BJ (cell line): ENCODE data around the gene SNX1. TPM values are rescaled to one million over a fixed set of nuclear protein-coding genes. Genes with fewer than 3 reads are reported as not detected.

ENCODE experiments used
- CTCF ChIA-PET: fragments of 350-600 bp; formaldehyde crosslinking; extraction: SDS; loops from one replicate; lab custom pipeline; 2021; ENCODE audit warnings: antibody characterized with exemption, inconsistent platforms; lab: Yijun Ruan, JAX
- POLR2A ChIA-PET: fragments of 300-600 bp; sonication (Branson Sonifier 250); formaldehyde crosslinking; extraction: SDS; loops from one replicate; lab custom pipeline; 2021; ENCODE audit warnings: antibody characterized with exemption; lab: Charles Lee
- DNase-seq: peaks from one replicate; pipeline ENCODE4 v3.0.0-alpha.2; 2011; ENCODE audit warnings: low read depth
- H3K27me3 ChIP-seq: 2 replicates; pipeline ENCODE4 v1.6.0; 2011; ENCODE audit warnings: low read length; ENCODE audit not compliant: control insufficient read depth, insufficient read depth
- H3K36me3 ChIP-seq: 2 replicates; pipeline ENCODE4 v1.5.1; 2011; ENCODE audit warnings: low read length; ENCODE audit not compliant: control insufficient read depth, insufficient read depth
- H3K4me3 ChIP-seq: 2 replicates; pipeline ENCODE4 v1.5.1; 2011; ENCODE audit warnings: low read depth, mild to moderate bottlenecking, control low read depth, low read length
- polyA plus RNA-seq: library from polyadenylated mRNA; depleted of rRNA; stranded (reverse); fragments of >200 nt; gene quantifications from 2 replicates; pipeline ENCODE4 v1.2.3, GENCODE V29; 2011
- TF ChIP-seq, protein P1 (sequence below): IDR thresholded peaks from 2 replicates; pipeline ENCODE4 v1.5.1; 2011; ENCODE audit warnings: low read depth, mild to moderate bottlenecking, control low read depth, inconsistent platforms, low read length, moderate library complexity; ENCODE audit not compliant: insufficient read depth

SNX1 gene
- polyA plus RNA-seq, 1 experiment = 57.5 TPM

DNA sequence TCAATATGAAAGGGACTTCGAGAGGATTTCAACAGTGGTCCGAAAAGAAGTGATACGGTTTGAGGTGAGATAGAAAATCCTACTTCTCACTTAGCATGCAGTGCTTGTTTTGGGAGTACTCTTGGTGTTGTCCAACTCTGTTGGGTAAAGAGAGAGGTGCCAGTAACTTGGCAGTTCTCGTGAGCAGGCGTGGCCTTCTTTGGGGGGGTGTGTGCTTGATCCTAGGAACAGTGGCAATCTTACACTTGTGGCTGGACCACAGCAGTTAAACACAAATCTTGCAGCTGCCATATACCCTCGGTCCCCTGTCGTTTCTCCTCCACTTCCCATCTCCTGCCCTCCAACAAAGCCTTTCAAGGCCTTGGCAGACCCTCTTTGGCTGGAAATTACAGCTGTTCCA, 40.6 kb downstream of the SNX1 start:
- H3K36me3 ChIP-seq = peaks cover 33% of the 10 kb centered on the region
- no peaks in the 10 kb centered on the region for H3K27me3 ChIP-seq
- H3K4me3 ChIP-seq = no peak overlapping the region
- CTCF ChIA-PET = no interaction called here
- POLR2A ChIA-PET = no interaction called here
- DNase-seq = no peak
- TF ChIP-seq, protein P1, sequence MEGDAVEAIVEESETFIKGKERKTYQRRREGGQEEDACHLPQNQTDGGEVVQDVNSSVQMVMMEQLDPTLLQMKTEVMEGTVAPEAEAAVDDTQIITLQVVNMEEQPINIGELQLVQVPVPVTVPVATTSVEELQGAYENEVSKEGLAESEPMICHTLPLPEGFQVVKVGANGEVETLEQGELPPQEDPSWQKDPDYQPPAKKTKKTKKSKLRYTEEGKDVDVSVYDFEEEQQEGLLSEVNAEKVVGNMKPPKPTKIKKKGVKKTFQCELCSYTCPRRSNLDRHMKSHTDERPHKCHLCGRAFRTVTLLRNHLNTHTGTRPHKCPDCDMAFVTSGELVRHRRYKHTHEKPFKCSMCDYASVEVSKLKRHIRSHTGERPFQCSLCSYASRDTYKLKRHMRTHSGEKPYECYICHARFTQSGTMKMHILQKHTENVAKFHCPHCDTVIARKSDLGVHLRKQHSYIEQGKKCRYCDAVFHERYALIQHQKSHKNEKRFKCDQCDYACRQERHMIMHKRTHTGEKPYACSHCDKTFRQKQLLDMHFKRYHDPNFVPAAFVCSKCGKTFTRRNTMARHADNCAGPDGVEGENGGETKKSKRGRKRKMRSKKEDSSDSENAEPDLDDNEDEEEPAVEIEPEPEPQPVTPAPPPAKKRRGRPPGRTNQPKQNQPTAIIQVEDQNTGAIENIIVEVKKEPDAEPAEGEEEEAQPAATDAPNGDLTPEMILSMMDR = no peak

DNA sequence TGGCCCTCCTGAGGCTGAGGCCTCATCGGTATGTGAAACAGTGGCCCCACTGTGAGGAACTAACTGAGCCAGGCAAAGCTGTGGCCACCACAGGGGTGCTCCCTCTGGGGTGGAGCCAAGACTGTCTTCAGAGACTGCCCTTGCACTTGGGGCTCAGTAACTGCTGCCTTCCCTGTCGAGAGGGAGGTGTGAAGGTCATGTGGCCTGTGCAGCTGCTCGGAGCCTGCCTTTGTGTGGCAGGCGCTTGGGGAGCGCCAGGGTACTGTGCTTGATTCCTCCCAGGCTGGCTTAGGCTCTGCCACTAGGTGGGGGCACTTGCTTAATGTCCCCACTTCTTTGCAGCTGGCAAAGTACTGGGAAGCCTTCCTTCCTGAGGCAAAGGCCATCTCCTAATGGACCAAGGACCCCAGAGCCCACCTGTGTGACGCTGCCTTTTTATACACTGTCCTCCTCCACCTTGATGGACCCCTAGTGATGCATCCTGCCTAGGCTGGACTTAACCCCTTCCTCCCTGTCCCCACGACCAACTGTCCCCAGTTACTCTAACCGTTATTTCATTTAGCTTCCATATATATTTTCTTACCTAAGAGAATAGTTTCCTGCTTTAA, 41.5 kb downstream of the SNX1 start:
- no peak overlapping the region for H3K4me3 ChIP-seq
- peaks cover 34% of the 10 kb centered on the region for H3K36me3 ChIP-seq
- no peak for DNase-seq
- ChIA-PET CTCF (no interaction called here), POLR2A (no interaction called here)
- TF ChIP-seq, protein P1 = no peak
- H3K27me3 ChIP-seq = no peaks in the 10 kb centered on the region

DNA sequence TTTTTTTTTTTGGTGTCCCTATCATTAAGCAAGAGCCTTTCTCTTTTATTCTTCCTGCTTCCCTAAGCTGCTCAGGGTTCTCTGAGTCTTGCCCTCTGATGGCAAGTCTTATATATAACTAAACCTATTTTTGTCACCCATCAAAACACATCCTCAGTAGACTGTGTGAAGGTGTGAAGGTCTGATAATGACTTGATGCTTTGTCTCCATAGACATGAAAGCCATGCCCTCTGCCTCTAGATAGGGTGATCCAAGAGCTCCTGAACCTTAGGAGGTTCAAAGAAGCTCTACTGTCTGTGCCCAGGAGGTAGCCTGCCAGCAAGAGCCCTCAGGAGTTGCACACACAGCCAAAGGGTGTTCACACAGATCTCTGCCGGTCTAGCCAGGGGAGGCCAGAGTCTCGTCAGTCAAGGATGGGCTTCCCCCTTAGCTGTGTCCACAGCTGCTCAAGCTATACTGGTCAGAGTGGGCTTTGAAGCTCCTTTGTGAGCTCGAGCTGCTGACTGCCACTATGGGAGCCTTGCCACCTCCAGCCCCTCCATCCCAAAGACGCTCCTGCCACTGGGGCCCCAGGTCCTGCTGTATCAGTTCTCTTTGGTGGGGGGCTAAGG, 42.7 kb downstream of the SNX1 start:
- ChIA-PET CTCF (interaction anchor here (0.6 kb wide), 1 partner anchor 13 kb away, joined by 3 read pairs; no protein-coding TSS in a partner anchor), POLR2A (no interaction called here)
- Histone ChIP-seq H3K4me3 (no peak overlapping the region), H3K36me3 (peaks cover 36% of the 10 kb centered on the region), H3K27me3 (no peaks in the 10 kb centered on the region)
- no peak for DNase-seq
- TF ChIP-seq, protein P1 = no peak

DNA sequence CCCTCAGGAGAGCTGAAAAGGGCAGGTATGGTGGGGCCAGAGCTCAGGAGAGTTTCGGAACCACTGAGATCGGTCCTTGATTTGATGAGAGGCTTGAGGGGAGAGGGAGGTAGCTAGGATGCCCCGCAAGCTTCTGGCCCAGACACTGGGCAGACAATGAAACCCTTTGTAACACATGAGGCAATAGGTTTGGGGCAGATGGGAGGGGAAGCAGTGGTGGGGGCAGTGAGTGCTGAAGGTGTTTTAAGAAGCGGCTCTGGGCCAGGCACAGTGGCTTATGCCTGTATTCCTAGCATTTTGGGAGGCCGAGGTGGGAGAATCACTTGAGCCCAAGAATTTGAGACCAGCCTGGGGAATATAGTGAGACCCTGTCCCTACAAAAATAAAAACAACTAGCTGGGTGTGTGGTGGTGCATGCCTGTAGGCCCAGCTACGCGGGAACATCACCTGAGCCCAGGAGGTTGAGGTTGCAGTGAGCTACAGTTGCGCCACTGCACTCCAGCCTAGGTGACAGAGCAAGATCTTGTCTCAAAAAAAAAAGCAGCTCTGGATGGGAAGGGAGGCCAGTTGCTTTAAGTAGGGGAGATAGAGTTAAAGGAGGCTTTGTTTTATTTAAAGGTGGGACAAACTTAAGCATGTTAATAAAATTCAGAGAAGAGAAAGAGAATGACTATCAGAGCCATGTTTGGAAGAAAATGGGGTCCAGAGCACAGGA, 46.2 kb downstream of the SNX1 start:
- Histone ChIP-seq H3K27me3 (no peaks in the 10 kb centered on the region), H3K36me3 (peaks cover 21% of the 10 kb centered on the region), H3K4me3 (no peak overlapping the region)
- TF ChIP-seq, protein P1 = no peak
- DNase-seq = no peak
- ChIA-PET POLR2A (no interaction called here), CTCF (interaction anchor here (1.0 kb wide), 1 partner anchor 12 kb away, joined by 4 read pairs; no protein-coding TSS in a partner anchor)

DNA sequence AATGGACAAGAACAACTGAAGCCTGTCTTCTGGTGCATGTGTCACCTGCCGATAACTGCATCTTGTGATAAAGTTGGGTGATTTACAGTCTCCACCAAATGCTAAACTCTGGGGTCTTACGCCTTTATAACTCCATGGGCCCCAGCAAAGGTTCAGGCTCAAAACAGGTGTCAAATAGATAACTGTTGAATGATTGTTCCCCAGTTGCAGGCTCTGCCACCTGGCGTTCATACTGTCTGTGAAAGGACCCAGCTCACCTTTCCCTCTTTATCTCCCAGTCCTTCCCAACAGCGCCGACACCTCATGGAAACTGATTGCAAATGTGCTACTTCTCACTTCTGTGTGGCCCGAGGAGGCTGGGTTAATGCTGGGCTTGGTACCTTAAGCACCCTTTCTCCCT, 47.5 kb downstream of the SNX1 start:
- no peak for DNase-seq
- Histone ChIP-seq H3K4me3 (no peak overlapping the region), H3K27me3 (no peaks in the 10 kb centered on the region), H3K36me3 (peaks cover 13% of the 10 kb centered on the region)
- ChIA-PET CTCF (interaction anchor here (2.5 kb wide), 1 partner anchor 11 kb away, joined by 19 read pairs; no protein-coding TSS in a partner anchor), POLR2A (no interaction called here)
- TF ChIP-seq, protein P1 = no peak
